Colonic mucosa (tissue), 4 donors: Measurements from ENCODE around the gene DTX4. TPM values are rescaled to one million over a fixed set of nuclear protein-coding genes. Genes with fewer than 3 reads are reported as not detected.

Experiments
- DNase-seq: peaks from one replicate; pipeline ENCODE4 v3.0.0-alpha.2; 2020
- H3K27ac ChIP-seq: fragments of 200-600 bp; one replicate; pipeline ENCODE4 v1.8.0; 2021
- H3K27me3 ChIP-seq: fragments of 200-600 bp; one replicate; pipeline ENCODE4 v1.8.0; 2021
- H3K36me3 ChIP-seq: fragments of 200-600 bp; one replicate; pipeline ENCODE4 v1.8.0; 2021
- H3K4me1 ChIP-seq: fragments of 200-600 bp; one replicate; pipeline ENCODE4 v1.8.0; 2021; ENCODE audit warnings: mild to moderate bottlenecking
- H3K4me3 ChIP-seq: fragments of 200-600 bp; one replicate; pipeline ENCODE4 v1.8.0; 2021
- H3K9ac ChIP-seq, 2 donors: one replicate each; pipeline ENCODE4 v1.7.0; 2013; ENCODE audit warnings: control low read depth in 2 of 2, low read depth in 2 of 2, low read length in 2 of 2
- H3K9me3 ChIP-seq: fragments of 200-600 bp; one replicate; pipeline ENCODE4 v1.8.0; 2021
- intact Hi-C: fragments of 100-400 bp; cut with DNase I; formaldehyde crosslinking; loops from one replicate; pipeline ENCODE4 v1.14.1; 2022
- total RNA-seq, 2 donors: library from RNA; stranded (reverse); fragmentation: NEBNext Ultra II Directional in 1 of 2; extraction: Animal tissue kit (Norgen Biotek cat#: 25700) in 1 of 2; gene quantifications; one replicate each; pipeline ENCODE4 v1.2.1, GENCODE V29; 2021
- TF ChIP-seq, protein P1 (sequence below): fragments of 200-600 bp; IDR thresholded peaks from one replicate; pipeline ENCODE4 v1.8.0; 2022; ENCODE audit warnings: antibody characterized with exemption, mild to moderate bottlenecking
- donor health status: healthy.
- donor health status: DM: no; HTN: no; CAD: no.
- donor health status: DM: no; HTN: no; CAD: no.

DTX4 gene
- total RNA-seq, 2 donors from 2014 or later = 54.7 to 59.7 TPM

DNA sequence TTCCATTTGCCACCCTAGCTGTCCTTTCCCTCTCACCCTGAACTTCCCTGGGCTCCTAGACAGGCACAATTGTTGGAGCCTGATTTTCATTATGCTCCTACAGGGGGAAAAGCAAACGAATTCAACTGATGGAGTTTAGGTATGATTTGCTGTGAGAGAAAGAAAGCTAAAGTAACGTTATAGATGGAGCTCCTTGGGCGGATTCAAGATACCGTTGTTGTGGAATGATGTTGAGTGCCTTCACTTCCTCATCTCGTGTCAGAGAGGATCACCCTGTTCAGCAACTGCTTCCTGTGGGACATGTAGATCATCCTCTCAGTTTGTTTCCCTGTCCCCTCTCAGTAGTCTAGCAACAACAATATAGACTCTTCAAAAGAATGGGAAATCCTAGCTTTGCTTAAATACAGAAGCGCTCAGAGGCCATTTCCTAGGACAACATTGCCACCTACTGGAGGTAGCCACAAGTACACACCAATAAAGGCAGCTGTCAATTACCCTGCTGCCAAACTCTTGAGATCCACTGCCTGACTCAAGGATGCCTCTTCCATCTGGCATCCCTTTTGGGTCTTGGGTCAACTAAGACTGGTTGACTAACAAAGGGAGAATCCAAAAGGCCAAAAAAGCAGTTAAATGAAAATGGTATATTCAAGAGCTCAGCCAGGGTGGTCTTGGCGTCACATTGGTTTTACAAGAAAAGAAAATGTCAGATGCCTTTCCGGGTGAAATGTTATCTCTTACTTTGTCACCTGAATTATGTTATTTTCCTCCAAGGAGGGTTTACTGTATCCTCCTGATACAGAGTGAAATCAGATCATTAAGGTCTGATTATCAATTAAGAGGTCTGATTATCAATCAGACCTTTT, 13.5 kb upstream of the DTX4 start:
- no peak overlapping the region for H3K27ac ChIP-seq
- H3K4me3 ChIP-seq = no peak overlapping the region
- TF ChIP-seq, protein P1, sequence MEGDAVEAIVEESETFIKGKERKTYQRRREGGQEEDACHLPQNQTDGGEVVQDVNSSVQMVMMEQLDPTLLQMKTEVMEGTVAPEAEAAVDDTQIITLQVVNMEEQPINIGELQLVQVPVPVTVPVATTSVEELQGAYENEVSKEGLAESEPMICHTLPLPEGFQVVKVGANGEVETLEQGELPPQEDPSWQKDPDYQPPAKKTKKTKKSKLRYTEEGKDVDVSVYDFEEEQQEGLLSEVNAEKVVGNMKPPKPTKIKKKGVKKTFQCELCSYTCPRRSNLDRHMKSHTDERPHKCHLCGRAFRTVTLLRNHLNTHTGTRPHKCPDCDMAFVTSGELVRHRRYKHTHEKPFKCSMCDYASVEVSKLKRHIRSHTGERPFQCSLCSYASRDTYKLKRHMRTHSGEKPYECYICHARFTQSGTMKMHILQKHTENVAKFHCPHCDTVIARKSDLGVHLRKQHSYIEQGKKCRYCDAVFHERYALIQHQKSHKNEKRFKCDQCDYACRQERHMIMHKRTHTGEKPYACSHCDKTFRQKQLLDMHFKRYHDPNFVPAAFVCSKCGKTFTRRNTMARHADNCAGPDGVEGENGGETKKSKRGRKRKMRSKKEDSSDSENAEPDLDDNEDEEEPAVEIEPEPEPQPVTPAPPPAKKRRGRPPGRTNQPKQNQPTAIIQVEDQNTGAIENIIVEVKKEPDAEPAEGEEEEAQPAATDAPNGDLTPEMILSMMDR = peak; percentile 66
- H3K4me1 ChIP-seq = no peaks in the 10 kb centered on the region
- peak; percentile 60 for DNase-seq
- H3K36me3 ChIP-seq = no peaks in the 10 kb centered on the region
- no peaks in the 10 kb centered on the region for H3K9me3 ChIP-seq
- intact Hi-C loops = no loop called here
- H3K9ac ChIP-seq = no peak overlapping the region
- H3K27me3 ChIP-seq = no peaks in the 10 kb centered on the region

DNA sequence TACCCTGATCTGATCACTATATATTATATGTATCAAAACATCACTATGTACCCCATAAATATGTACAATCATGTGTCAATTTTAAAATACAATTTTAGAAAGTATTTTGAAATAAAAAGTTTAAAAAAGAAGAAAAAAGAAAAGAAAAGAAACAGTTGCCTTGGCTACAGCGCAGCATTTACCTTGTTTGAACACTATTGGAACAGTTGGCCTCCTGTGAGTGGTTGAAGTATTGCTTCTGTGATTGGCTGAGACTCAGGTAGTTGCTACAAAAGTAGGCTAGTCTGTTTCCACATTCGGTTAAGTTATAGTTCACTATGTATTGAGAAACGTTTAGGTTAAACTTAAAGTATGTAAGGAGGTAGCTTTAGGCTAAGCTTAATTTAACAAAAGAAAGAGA, 7.9 kb upstream of the DTX4 start:
- Histone ChIP-seq H3K9ac (no peak overlapping the region), H3K4me3 (no peak overlapping the region)
- TF ChIP-seq, protein P1 = no peak

DNA sequence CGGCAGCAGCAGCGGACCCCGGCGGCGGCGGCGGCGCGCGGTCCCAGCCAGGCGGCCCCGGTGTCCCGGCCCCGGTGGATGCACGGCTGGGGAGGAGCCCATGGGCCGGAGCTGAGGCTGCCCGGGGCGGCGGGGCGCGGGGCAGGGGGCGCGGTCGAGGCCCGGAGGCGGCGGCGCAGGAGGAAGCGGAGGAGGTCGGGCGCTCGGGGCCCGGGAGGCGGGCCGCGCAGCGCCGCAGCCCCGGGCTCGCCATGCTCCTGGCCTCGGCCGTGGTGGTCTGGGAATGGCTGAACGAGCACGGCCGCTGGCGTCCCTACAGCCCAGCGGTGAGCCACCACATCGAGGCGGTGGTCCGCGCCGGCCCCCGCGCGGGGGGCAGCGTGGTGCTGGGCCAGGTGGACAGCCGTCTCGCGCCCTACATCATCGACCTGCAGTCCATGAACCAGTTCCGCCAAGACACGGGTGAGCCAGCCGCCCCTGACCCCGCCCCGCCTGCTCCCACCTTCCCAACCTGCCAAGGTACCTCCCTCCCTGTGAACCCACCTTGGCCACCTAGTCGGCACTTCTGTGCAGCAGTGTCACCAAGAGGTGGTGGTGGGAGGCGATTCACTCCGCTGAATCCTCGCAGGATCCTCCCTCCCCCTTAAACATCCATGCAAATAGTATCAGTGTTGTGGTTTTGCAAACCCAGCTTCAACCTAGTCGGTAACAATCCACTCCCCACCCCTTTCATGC, 580 bp downstream of the DTX4 start:
- peak overlapping the region; percentile 61 for H3K4me3 ChIP-seq
- H3K27ac ChIP-seq = peak overlapping the region; percentile 91
- peak; percentile 69 for DNase-seq
- no peaks in the 10 kb centered on the region for H3K36me3 ChIP-seq
- H3K9ac ChIP-seq = peak overlapping the region; percentile 90 to 99
- TF ChIP-seq, protein P1 = no peak
- peaks cover 5% of the 10 kb centered on the region for H3K4me1 ChIP-seq
- intact Hi-C loops = loop anchor here (2.0 kb wide), 1 partner anchor 14 kb away; no protein-coding TSS in a partner anchor
- no peaks in the 10 kb centered on the region for H3K27me3 ChIP-seq
- no peaks in the 10 kb centered on the region for H3K9me3 ChIP-seq

More for the DNA sequence above, 7.9 kb upstream of the DTX4 start:
- H3K36me3 ChIP-seq = no peaks in the 10 kb centered on the region
- H3K27ac ChIP-seq = no peak overlapping the region
- no peaks in the 10 kb centered on the region for H3K4me1 ChIP-seq
- no peaks in the 10 kb centered on the region for H3K27me3 ChIP-seq
- no peaks in the 10 kb centered on the region for H3K9me3 ChIP-seq
- no peak for DNase-seq
- intact Hi-C loops = no loop called here

DNA sequence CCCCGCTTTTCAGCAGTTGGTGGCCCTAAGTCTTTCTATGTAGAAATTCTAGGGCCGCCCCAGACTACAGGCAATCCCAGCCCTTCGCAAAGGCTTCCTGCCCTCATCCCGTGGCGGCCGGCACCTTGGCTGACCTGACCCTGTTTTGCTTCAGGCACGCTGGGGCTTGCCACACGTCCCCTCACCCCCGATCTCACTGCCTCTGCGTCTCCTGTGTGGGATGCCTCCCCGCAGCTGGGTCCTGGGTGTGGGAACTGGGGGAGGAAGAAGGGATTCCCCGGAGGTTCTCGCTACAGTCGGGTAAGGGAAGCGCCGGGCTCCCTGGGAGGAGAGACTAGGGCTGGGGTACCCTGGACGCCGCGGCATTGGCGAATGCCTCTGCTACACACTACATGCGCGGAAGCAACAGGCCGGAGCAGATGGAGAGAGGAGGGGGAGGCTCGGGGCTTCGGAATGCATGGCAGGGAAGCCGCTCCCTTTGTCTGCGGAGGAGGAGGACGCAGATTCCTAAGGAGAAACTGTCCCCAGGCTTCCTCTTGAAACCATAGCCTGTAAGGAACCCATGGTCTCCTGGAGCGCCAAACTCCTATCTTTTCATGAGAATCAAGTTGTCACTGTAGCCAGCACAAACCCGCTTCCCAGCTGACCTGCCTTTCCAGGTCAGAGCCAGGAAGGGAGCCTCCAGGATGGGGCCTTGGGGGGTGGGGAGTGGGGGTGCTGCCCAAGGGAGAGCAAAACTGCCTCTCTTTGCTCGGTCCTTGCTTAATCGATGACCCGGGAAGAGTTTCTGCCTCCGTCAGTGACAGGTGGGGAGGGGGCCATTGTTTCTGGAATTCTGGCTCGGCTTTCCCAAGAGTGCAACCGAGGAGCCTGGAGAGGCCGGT, 1.4 kb downstream of the DTX4 start:
- Histone ChIP-seq H3K4me1 (peaks cover 5% of the 10 kb centered on the region), H3K9me3 (no peaks in the 10 kb centered on the region), H3K4me3 (peak overlapping the region; percentile 61), H3K36me3 (no peaks in the 10 kb centered on the region), H3K27me3 (no peaks in the 10 kb centered on the region), H3K9ac (peak overlapping the region; percentile 90 to 99), H3K27ac (peak overlapping the region; percentile 91)
- DNase-seq = peak; percentile 67
- intact Hi-C loops = loop anchor here (2.0 kb wide), 1 partner anchor 13 kb away; no protein-coding TSS in a partner anchor
- TF ChIP-seq, protein P1 = no peak
